ENCODE measurements around the gene ADARB2. TPM values are rescaled to one million over a fixed set of nuclear protein-coding genes. Genes with fewer than 3 reads are reported as not detected.

ADARB2 gene
- total and polyA plus RNA-seq, 10 of the 15 experiments (the other 5 are each of a cell fraction or from before 2014, with no cell fraction given) = 0.02 to 4.1 (median 0.76) TPM

DNA sequence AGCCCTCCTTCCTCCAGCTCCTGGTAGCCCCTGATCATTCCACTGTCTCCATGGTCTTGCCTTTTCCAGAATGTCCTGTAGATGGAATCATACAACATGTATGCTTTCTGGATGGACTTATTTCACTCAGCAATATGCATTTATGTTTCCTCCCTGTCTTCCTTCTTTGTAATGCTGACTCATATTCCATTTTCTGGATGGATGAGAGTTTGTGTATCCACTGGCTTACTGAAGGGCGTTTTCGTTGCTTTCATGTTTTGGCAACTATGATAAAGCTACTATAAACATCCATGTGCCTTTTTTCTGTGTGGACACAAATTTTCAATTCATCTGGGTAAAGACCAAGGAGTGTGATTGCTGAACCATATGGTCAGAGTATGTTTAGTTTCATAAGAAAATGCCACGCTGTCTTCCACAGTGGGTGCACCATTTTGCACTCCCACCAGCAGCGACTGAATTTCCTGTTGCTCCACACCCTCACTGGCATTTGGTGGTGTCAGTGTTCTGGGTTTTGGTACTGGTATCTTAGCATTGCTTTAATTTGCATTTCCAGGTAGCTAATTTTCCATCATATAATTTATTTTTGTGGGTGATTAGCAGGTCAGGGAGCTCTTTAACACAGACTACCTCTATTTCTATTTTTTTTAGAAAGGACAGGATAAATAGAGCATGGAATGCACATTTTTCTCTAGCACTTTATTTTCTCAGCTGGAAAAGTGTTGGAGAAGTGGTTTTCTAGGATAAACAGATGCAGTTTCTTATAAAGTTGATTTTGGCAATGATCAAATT, 429.0 kb downstream of the ADARB2 start (continued):
- TF ChIP-seq, protein P1, sequence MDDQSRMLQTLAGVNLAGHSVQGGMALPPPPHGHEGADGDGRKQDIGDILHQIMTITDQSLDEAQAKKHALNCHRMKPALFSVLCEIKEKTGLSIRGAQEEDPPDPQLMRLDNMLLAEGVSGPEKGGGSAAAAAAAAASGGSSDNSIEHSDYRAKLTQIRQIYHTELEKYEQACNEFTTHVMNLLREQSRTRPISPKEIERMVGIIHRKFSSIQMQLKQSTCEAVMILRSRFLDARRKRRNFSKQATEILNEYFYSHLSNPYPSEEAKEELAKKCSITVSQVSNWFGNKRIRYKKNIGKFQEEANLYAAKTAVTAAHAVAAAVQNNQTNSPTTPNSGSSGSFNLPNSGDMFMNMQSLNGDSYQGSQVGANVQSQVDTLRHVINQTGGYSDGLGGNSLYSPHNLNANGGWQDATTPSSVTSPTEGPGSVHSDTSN (IDR thresholded peaks at IDR 0.05; ENCODE audit: insufficient replicate concordance, low read depth, low read length) = no peak
- TF ChIP-seq, protein P2, sequence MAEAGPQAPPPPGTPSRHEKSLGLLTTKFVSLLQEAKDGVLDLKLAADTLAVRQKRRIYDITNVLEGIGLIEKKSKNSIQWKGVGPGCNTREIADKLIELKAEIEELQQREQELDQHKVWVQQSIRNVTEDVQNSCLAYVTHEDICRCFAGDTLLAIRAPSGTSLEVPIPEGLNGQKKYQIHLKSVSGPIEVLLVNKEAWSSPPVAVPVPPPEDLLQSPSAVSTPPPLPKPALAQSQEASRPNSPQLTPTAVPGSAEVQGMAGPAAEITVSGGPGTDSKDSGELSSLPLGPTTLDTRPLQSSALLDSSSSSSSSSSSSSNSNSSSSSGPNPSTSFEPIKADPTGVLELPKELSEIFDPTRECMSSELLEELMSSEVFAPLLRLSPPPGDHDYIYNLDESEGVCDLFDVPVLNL (IDR thresholded peaks at IDR 0.05; ENCODE audit: low read depth, low read length) = no peak
- no peak for TF ChIP-seq MEF2B (IDR thresholded peaks at IDR 0.05; ENCODE audit: partially characterized antibody, poor library complexity, severe bottlenecking)
- TF ChIP-seq NR2F1 (conservative IDR thresholded peaks at IDR 0.05) = no peak
- TF ChIP-seq IKZF1 (conservative IDR thresholded peaks at IDR 0.05) = no peak

DNA sequence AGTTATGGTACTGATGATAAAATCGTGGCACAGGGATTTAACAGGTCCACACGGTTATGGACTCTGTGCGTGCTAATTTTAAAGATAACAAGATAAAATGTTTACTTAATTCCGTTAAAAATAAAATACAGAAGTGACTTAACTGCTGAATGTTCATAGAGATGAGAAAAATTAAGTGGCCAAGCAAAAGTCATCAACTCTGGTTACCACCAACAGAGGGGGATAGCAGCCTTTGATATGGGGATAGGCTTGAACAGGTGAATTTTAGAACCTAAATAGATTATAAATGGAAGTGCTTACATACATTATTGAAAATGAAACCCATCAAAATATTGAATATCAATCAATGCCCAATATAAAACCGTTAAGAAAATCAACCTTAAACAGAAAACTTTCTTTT, 436.2 kb downstream of the ADARB2 start:
- ChIA-PET RAD21 (ENCODE audit: unreplicated experiment) (interaction anchor here (0.6 kb wide), 1 partner anchor 416 kb away, joined by 5 read pairs; no protein-coding TSS in a partner anchor), CTCF (no interaction called here), SMC1A (ENCODE audit: uncharacterized antibody, unreplicated experiment) (no interaction called here), POLR2A (no interaction called here)
- Histone ChIP-seq H3K9ac (ENCODE audit: control insufficient read depth, insufficient read depth, low read length) (no peak overlapping the region), H3K27me3 (replicated peaks in 1 of 2; ENCODE audit: control insufficient read depth in 2 of 2, insufficient read depth in 2 of 2, low read length in 1 of 2) (no peaks in the 10 kb centered on the region), H2AFZ (ENCODE audit: control insufficient read depth, low read depth, low read length) (no peak overlapping the region), H3K4me1 (ENCODE audit: control insufficient read depth, insufficient read depth, low read length) (no peaks in the 10 kb centered on the region), H3K4me3 (no peak overlapping the region), H3K79me2 (ENCODE audit: control insufficient read depth, insufficient read depth, low read length) (no peaks in the 10 kb centered on the region), H3K36me3 (ENCODE audit: control insufficient read depth in 2 of 2, insufficient read depth in 2 of 2, low read length in 1 of 2) (no peaks in the 10 kb centered on the region), H3K27ac (ENCODE audit: control insufficient read depth, insufficient read depth) (no peak overlapping the region), H3K4me2 (ENCODE audit: control insufficient read depth, insufficient read depth) (no peak overlapping the region), H3K9me3 (replicated peaks; ENCODE audit: control insufficient read depth, insufficient read depth, low read length) (no peaks in the 10 kb centered on the region), H4K20me1 (ENCODE audit: control insufficient read depth, insufficient read depth) (no peaks in the 10 kb centered on the region)
- BruUV-seq (replicated peaks) = no TSS peak
- FAIRE-seq (no peak), DNase-seq (ENCODE audit: low read depth, low spot score) (no peak), ATAC-seq (no peak)
- intact Hi-C loops (cut with micrococcal nuclease; ENCODE audit: unreplicated experiment) (no loop called here), in situ Hi-C loops (cut with MboI) (no loop called here)
- TF ChIP-seq RAD21 (IDR thresholded peaks at IDR 0.05; ENCODE audit: insufficient read depth, low read depth, low read length) = peak; percentile 46
- TF ChIP-seq, protein P3, sequence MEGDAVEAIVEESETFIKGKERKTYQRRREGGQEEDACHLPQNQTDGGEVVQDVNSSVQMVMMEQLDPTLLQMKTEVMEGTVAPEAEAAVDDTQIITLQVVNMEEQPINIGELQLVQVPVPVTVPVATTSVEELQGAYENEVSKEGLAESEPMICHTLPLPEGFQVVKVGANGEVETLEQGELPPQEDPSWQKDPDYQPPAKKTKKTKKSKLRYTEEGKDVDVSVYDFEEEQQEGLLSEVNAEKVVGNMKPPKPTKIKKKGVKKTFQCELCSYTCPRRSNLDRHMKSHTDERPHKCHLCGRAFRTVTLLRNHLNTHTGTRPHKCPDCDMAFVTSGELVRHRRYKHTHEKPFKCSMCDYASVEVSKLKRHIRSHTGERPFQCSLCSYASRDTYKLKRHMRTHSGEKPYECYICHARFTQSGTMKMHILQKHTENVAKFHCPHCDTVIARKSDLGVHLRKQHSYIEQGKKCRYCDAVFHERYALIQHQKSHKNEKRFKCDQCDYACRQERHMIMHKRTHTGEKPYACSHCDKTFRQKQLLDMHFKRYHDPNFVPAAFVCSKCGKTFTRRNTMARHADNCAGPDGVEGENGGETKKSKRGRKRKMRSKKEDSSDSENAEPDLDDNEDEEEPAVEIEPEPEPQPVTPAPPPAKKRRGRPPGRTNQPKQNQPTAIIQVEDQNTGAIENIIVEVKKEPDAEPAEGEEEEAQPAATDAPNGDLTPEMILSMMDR (IDR thresholded peaks at IDR 0.05 in 2 of 3, conservative IDR thresholded peaks at IDR 0.05 in 1 of 3; ENCODE audit: control insufficient read depth in 2 of 3, extremely low read depth in 1 of 3, insufficient read depth in 1 of 3, low read depth in 3 of 3, low read length in 3 of 3) = peak in 1 of 3 experiments; percentile 15; a peak in 1 of 6 replicates
- no peak for TF ChIP-seq BACH1 (IDR thresholded peaks at IDR 0.05; ENCODE audit: borderline replicate concordance)
- no peak for TF ChIP-seq NFXL1 (IDR thresholded peaks at IDR 0.05; ENCODE audit: borderline replicate concordance)
- WGBS (ENCODE audit: insufficient coverage, insufficient replicate concordance, low lambda C conversion rate, missing lambda C conversion rate) = 0% methylated on average over 5 of the region's 5 CpGs

All from GM12878 (cell line).